Epithelial cell of proximal tubule (primary cell): Measurements from ENCODE around the gene AP3D1. TPM values are rescaled to one million over a fixed set of nuclear protein-coding genes. Genes with fewer than 3 reads are reported as not detected.
"Not testable (repeated sequence)": the region's sequence is repeated elsewhere in the genome, so short reads cannot be mapped to it uniquely, and the experiment has no call there.

Experiments used
- DNase-seq: peaks from one replicate; pipeline ENCODE4 v3.0.0-alpha.2; 2011; ENCODE audit warnings: low read depth
- H3K4me3 ChIP-seq: 2 replicates; pipeline ENCODE4 v1.5.1; 2011; ENCODE audit warnings: low read depth, mild to moderate bottlenecking, low read length
- CTCF ChIP-seq: conservative IDR thresholded peaks from 2 replicates; pipeline ENCODE4 v1.5.1; 2012; ENCODE audit warnings: low read depth, mild to moderate bottlenecking, low read length
- total RNA-seq: library from RNA; depleted of rRNA; stranded (reverse); fragments of >200 nt; gene quantifications from 2 replicates; pipeline ENCODE4 v1.2.3, GENCODE V29; 2015

The AP3D1 gene
- total RNA-seq, 1 donor from 2014 or later, result 141 TPM

GRCh38 chr19:2139385-2140137 lies 11.8 kb downstream of the AP3D1 start:
- no peak for DNase-seq
- H3K4me3 ChIP-seq, result no peak overlapping the region
- TF ChIP-seq CTCF, result no peak

GRCh38 chr19:2138061-2138728 lies 13.2 kb downstream of the AP3D1 start:
- no peak for TF ChIP-seq CTCF
- no peak for DNase-seq
- no peak overlapping the region for H3K4me3 ChIP-seq

GRCh38 chr19:2136796-2137195 lies 14.6 kb downstream of the AP3D1 start:
- H3K4me3 ChIP-seq, result no peak overlapping the region
- no peak for TF ChIP-seq CTCF
- DNase-seq, result no peak

GRCh38 chr19:2135474-2136402 lies 15.6 kb downstream of the AP3D1 start:
- no peak for TF ChIP-seq CTCF
- H3K4me3 ChIP-seq, result no peak overlapping the region
- DNase-seq, result no peak

- DNase-seq, result no peak
- no peak for TF ChIP-seq CTCF
- H3K4me3 ChIP-seq, result no peak overlapping the region
Observed at GRCh38 chr19:2132731-2133490, 18.5 kb downstream of the AP3D1 start.

- H3K4me3 ChIP-seq, result no peak overlapping the region
- TF ChIP-seq CTCF, result no peak
- DNase-seq, result no peak
Observed at GRCh38 chr19:2132191-2132590, 19.2 kb downstream of the AP3D1 start.

GRCh38 chr19:2131012-2131975 lies 20.1 kb downstream of the AP3D1 start:
- not testable (repeated sequence) for DNase-seq, H3K4me3 ChIP-seq
